CD14-positive monocyte (primary cell): ENCODE data around the gene NHERF2. TPM values are rescaled to one million over a fixed set of nuclear protein-coding genes. Genes with fewer than 3 reads are reported as not detected.
A peak's percentile ranks its signal among the peaks of the same experiment; 100 is the strongest.

Experiments used
- DNase-seq, 3 donors: peaks; one replicate each; pipeline ENCODE4 v3.0.0-alpha.2; 2011 to 2022
- H2AFZ ChIP-seq: 2 replicates; pipeline ENCODE4 v1.6.0; 2012; ENCODE audit warnings: mild to moderate bottlenecking, low read depth, low read length, inconsistent platforms; ENCODE audit not compliant: insufficient read depth, poor library complexity, severe bottlenecking
- H3K27ac ChIP-seq, 2 donors: 1 replicate in 1 of 2; 2 replicates in 1 of 2; pipeline ENCODE4 v1.5.1; 2012 to 2013; ENCODE audit warnings: low read length in 2 of 2, control low read depth in 1 of 2, inconsistent platforms in 1 of 2, low read depth in 1 of 2, mild to moderate bottlenecking in 1 of 2
- H3K27me3 ChIP-seq, 2 donors: one replicate each; pipeline versions ENCODE4 v1.6.0 to v1.6.1; 2011 to 2013; ENCODE audit warnings: low read length in 2 of 2; ENCODE audit not compliant: control insufficient read depth in 2 of 2, insufficient read depth in 2 of 2
- H3K36me3 ChIP-seq, 2 donors: replicated peaks in 1 of 2; 1 replicate in 1 of 2; 2 replicates in 1 of 2; pipeline versions ENCODE4 v1.5.1 to v1.6.1; 2012 to 2013; ENCODE audit warnings: low read length in 2 of 2, control low read depth in 1 of 2, inconsistent platforms in 1 of 2, mild to moderate bottlenecking in 1 of 2; ENCODE audit not compliant: insufficient read depth in 2 of 2, control insufficient read depth in 1 of 2
- H3K4me1 ChIP-seq, 2 donors: 1 replicate in 1 of 2; 2 replicates in 1 of 2; pipeline versions ENCODE4 v1.5.1 to v1.6.1; 2012 to 2013; ENCODE audit warnings: low read length in 2 of 2, control low read depth in 1 of 2, inconsistent platforms in 1 of 2, mild to moderate bottlenecking in 1 of 2, moderate library complexity in 1 of 2; ENCODE audit not compliant: insufficient read depth in 2 of 2, control insufficient read depth in 1 of 2
- H3K4me2 ChIP-seq: replicated peaks from 2 replicates; pipeline ENCODE3; 2012; ENCODE audit warnings: low read length, moderate library complexity, mild to moderate bottlenecking; ENCODE audit not compliant: poor library complexity, severe bottlenecking; ENCODE audit errors: extremely low read depth
- H3K4me3 ChIP-seq, 3 experiments: fragments of 200-600 bp in 1 of 3; sonication (generic) in 1 of 3; replicated peaks in 1 of 3; 1 replicate in 2 of 3; 2 replicates in 1 of 3; pipeline ENCODE4 v1.5.1; 2011 to 2013; ENCODE audit warnings: low read length in 3 of 3, mild to moderate bottlenecking in 3 of 3, control low read depth in 2 of 3, low read depth in 2 of 3, inconsistent platforms in 1 of 3, moderate library complexity in 1 of 3
- H3K79me2 ChIP-seq: 2 replicates; pipeline ENCODE4 v1.6.0; 2012; ENCODE audit warnings: mild to moderate bottlenecking, control low read depth, inconsistent platforms, low read length, moderate library complexity; ENCODE audit not compliant: insufficient read depth
- H3K9ac ChIP-seq: 2 replicates; pipeline ENCODE4 v1.6.0; 2017; ENCODE audit warnings: low read length, mild to moderate bottlenecking; ENCODE audit not compliant: insufficient read depth, poor library complexity, severe bottlenecking
- H3K9me3 ChIP-seq, 2 donors: replicated peaks in 1 of 2; 1 replicate in 1 of 2; 2 replicates in 1 of 2; pipeline versions ENCODE4 v1.5.1 to v1.6.1; 2012 to 2013; ENCODE audit warnings: low read length in 2 of 2, control low read depth in 1 of 2; ENCODE audit not compliant: control insufficient read depth in 1 of 2, insufficient read depth in 1 of 2
- H4K20me1 ChIP-seq: 2 replicates; pipeline ENCODE4 v1.6.0; 2012; ENCODE audit warnings: mild to moderate bottlenecking, low read length, control low read depth, moderate library complexity; ENCODE audit not compliant: insufficient read depth
- H3K27ac Mint-ChIP-seq, 7 donors: one replicate each; pipeline ENCODE4 v1.8.0; 2020; ENCODE audit warnings: mild to moderate bottlenecking in 7 of 7, mixed read lengths in 7 of 7, moderate library complexity in 6 of 7, inconsistent platforms in 2 of 7
- H3K27me3 Mint-ChIP-seq, 3 donors: one replicate each; pipeline ENCODE4 v1.8.0; 2021 to 2022; ENCODE audit warnings: low read depth in 3 of 3, mild to moderate bottlenecking in 3 of 3, mixed read lengths in 3 of 3, moderate library complexity in 3 of 3, inconsistent platforms in 1 of 3
- H3K36me3 Mint-ChIP-seq, 2 donors: one replicate each; pipeline ENCODE4 v1.8.0; 2020; ENCODE audit warnings: mixed read lengths in 2 of 2, inconsistent platforms in 1 of 2, mild to moderate bottlenecking in 1 of 2
- H3K4me1 Mint-ChIP-seq: one replicate; pipeline ENCODE4 v1.8.0; 2020; ENCODE audit warnings: mild to moderate bottlenecking, mixed read lengths
- H3K4me3 Mint-ChIP-seq, 2 donors: one replicate each; pipeline ENCODE4 v1.8.0; 2020; ENCODE audit warnings: mild to moderate bottlenecking in 2 of 2, mixed read lengths in 2 of 2, moderate library complexity in 1 of 2
- H3K9me3 Mint-ChIP-seq, 7 donors: one replicate each; pipeline ENCODE4 v1.8.0; 2020 to 2022; ENCODE audit warnings: mixed read lengths in 7 of 7, mild to moderate bottlenecking in 6 of 7, moderate library complexity in 6 of 7, inconsistent platforms in 2 of 7
- CTCF ChIP-seq: fragments of 200-600 bp; IDR thresholded peaks from one replicate; pipeline ENCODE4 v1.8.0; 2022; ENCODE audit warnings: antibody characterized with exemption, mild to moderate bottlenecking
- WGBS: methylation state at CpG from one replicate; pipeline ENCODE4 v1.1.5; 2013; ENCODE audit warnings: missing lambda C conversion rate; ENCODE audit not compliant: insufficient coverage; 5-methylcytosine and 5-hydroxymethylcytosine counted together
- intact Hi-C, 2 donors: fragments of 100-400 bp; cut with micrococcal nuclease; formaldehyde crosslinking; loops; one replicate each; pipeline versions ENCODE4 v1.15.0 to v1.15.1; 2023
- polyA plus RNA-seq, 3 donors: library from polyadenylated mRNA; depleted of rRNA in 1 of 3; unstranded in 2 of 3; stranded (reverse) in 1 of 3; fragments of 300-500 nt in 2 of 3; fragments of >200 nt in 1 of 3; fragmentation: Illumina TruSeq in 2 of 3; gene quantifications; 1 replicate in 2 of 3; 2 replicates in 1 of 3; pipeline ENCODE4 v1.2.3, GENCODE V29; 2012 to 2021

NHERF2 gene
- polyA plus RNA-seq, 3 donors = 0.66 to 8.2 (median 0.78) TPM

- WGBS = 95% methylated on average over 8 of the region's 8 CpGs
- no peak overlapping the region for H3K4me2 ChIP-seq
- H3K4me3 Mint-ChIP-seq = no peak overlapping the region
- H3K27me3 ChIP-seq = no peaks in the 10 kb centered on the region
- H3K36me3 ChIP-seq = peaks cover 60 to 88% of the 10 kb centered on the region in 2 donors
- no peaks in the 10 kb centered on the region for H3K9me3 Mint-ChIP-seq
- peaks cover 68 to 94% of the 10 kb centered on the region in 2 donors for H3K36me3 Mint-ChIP-seq
- no peak overlapping the region for H2AFZ ChIP-seq
- H3K4me1 Mint-ChIP-seq = no peaks in the 10 kb centered on the region
- H3K27ac ChIP-seq = no peak overlapping the region
- TF ChIP-seq CTCF = no peak
- intact Hi-C loops = no loop called here
- no peak for DNase-seq
- no peaks in the 10 kb centered on the region for H3K9me3 ChIP-seq
- H3K4me1 ChIP-seq = no peaks in the 10 kb centered on the region
- H4K20me1 ChIP-seq = no peaks in the 10 kb centered on the region
- no peaks in the 10 kb centered on the region for H3K79me2 ChIP-seq
- peaks cover 0 to 3% (median 0%) of the 10 kb centered on the region in 3 donors for H3K27me3 Mint-ChIP-seq
- no peak overlapping the region for H3K9ac ChIP-seq
- H3K4me3 ChIP-seq = no peak overlapping the region
- H3K27ac Mint-ChIP-seq = peak overlapping the region in 1 of 7 donors; percentile 68
Observed at GRCh38 chr16:2072926-2073325, 46.2 kb downstream of the NHERF2 start.

GRCh38 chr16:2074071-2074470 lies 47.4 kb downstream of the NHERF2 start:
- H3K27ac Mint-ChIP-seq = peak overlapping the region in 1 of 7 donors; percentile 46
- Histone ChIP-seq H3K79me2 (no peaks in the 10 kb centered on the region), H4K20me1 (no peaks in the 10 kb centered on the region), H3K36me3 (peaks cover 63 to 88% of the 10 kb centered on the region in 2 donors), H3K4me3 (no peak overlapping the region), H3K27ac (no peak overlapping the region), H2AFZ (no peak overlapping the region), H3K4me2 (no peak overlapping the region), H3K27me3 (no peaks in the 10 kb centered on the region), H3K9me3 (no peaks in the 10 kb centered on the region), H3K4me1 (no peaks in the 10 kb centered on the region), H3K9ac (no peak overlapping the region)
- H3K4me3 Mint-ChIP-seq = no peak overlapping the region
- H3K36me3 Mint-ChIP-seq = peaks cover 67 to 94% of the 10 kb centered on the region in 2 donors
- peaks cover 0 to 3% (median 0%) of the 10 kb centered on the region in 3 donors for H3K27me3 Mint-ChIP-seq
- no peak for DNase-seq
- WGBS = 97% methylated on average over 20 of the region's 20 CpGs
- intact Hi-C loops = no loop called here
- no peaks in the 10 kb centered on the region for H3K9me3 Mint-ChIP-seq
- H3K4me1 Mint-ChIP-seq = no peaks in the 10 kb centered on the region
- no peak for TF ChIP-seq CTCF
